ENCODE data around the gene SPRY4.

DNA sequence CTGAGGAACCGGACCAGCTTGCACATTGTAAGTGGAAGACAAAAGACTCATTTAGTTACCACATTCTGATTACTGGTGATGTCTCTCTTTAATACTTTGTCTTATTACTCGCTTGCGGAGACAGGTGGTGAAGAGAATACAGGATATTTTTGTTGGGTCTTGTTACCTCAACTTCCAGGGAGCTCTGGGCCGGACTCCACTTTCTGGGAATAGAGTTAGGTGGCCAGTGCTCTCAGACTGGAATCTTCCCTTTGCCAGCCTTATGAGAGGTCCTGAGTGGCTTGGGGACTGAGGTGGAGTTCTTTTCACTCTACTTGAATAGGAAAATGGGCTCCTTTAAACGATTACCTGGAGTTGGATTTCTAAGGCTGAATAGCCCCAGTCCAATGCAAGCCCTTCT, 33.3 kb upstream of the SPRY4 start:
- TF ChIP-seq SP1 (IDR thresholded peaks at IDR 0.05; ENCODE audit: low read depth, low read length) (no peak), CTCF (IDR thresholded peaks at IDR 0.05; ENCODE audit: control extremely low read depth in 1 of 3, insufficient read depth in 1 of 3, low read depth in 1 of 3, low read length in 3 of 3) (no peak), EZH2 (IDR thresholded peaks at IDR 0.05; ENCODE audit: low read depth, low read length, severe bottlenecking) (no peak), FOSL1 (IDR thresholded peaks at IDR 0.05; ENCODE audit: insufficient read depth, low read depth, low read length) (no peak)
- TF ChIP-seq, protein P1, sequence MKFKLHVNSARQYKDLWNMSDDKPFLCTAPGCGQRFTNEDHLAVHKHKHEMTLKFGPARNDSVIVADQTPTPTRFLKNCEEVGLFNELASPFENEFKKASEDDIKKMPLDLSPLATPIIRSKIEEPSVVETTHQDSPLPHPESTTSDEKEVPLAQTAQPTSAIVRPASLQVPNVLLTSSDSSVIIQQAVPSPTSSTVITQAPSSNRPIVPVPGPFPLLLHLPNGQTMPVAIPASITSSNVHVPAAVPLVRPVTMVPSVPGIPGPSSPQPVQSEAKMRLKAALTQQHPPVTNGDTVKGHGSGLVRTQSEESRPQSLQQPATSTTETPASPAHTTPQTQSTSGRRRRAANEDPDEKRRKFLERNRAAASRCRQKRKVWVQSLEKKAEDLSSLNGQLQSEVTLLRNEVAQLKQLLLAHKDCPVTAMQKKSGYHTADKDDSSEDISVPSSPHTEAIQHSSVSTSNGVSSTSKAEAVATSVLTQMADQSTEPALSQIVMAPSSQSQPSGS (IDR thresholded peaks at IDR 0.05; ENCODE audit: low read length) = no peak

Measured in H1 (cell line).